ENCODE data around the gene PLEKHG3. TPM values are rescaled to one million over a fixed set of nuclear protein-coding genes. Genes with fewer than 3 reads are reported as not detected.

Gene PLEKHG3
- total and polyA plus RNA-seq, 10 of the 15 experiments (the other 5 are each of a cell fraction or from before 2014, with no cell fraction given): 0.03 to 0.73 (median 0.07) TPM; not detected in 5

- intact Hi-C loops (cut with micrococcal nuclease; ENCODE audit: unreplicated experiment) (no loop called here), in situ Hi-C loops (cut with MboI) (no loop called here)
- Histone ChIP-seq H3K4me3 (no peak overlapping the region), H3K9me3 (replicated peaks; ENCODE audit: control insufficient read depth, insufficient read depth, low read length) (no peaks in the 10 kb centered on the region; the same call in 2 of the 3 replicates), H3K36me3 (ENCODE audit: control insufficient read depth in 2 of 2, insufficient read depth in 2 of 2, low read length in 1 of 2) (no peaks in the 10 kb centered on the region), H3K27ac (ENCODE audit: control insufficient read depth, insufficient read depth) (no peak overlapping the region), H2AFZ (ENCODE audit: control insufficient read depth, low read depth, low read length) (no peak overlapping the region), H3K4me1 (ENCODE audit: control insufficient read depth, insufficient read depth, low read length) (no peaks in the 10 kb centered on the region), H4K20me1 (ENCODE audit: control insufficient read depth, insufficient read depth) (no peaks in the 10 kb centered on the region), H3K4me2 (ENCODE audit: control insufficient read depth, insufficient read depth) (no peak overlapping the region), H3K9ac (ENCODE audit: control insufficient read depth, insufficient read depth, low read length) (no peak overlapping the region), H3K27me3 (replicated peaks in 1 of 2; ENCODE audit: control insufficient read depth in 2 of 2, insufficient read depth in 2 of 2, low read length in 1 of 2) (no peaks in the 10 kb centered on the region), H3K79me2 (ENCODE audit: control insufficient read depth, insufficient read depth, low read length) (no peaks in the 10 kb centered on the region)
- no peak for ATAC-seq
- TF ChIP-seq NR2F1 (conservative IDR thresholded peaks at IDR 0.05) (no peak), HCFC1 (IDR thresholded peaks at IDR 0.05; ENCODE audit: low read length) (no peak), NFIC (IDR thresholded peaks at IDR 0.05; ENCODE audit: low read depth, low read length) (no peak), SMAD1 (IDR thresholded peaks at IDR 0.05; ENCODE audit: low read depth, partially characterized antibody) (no peak), CBX5 (IDR thresholded peaks at IDR 0.05; ENCODE audit: low read depth) (no peak)
- no peak for FAIRE-seq
- BruUV-seq (replicated peaks): no TSS peak
- no peak for DNase-seq (ENCODE audit: low read depth, low spot score)
- ChIA-PET SMC1A (ENCODE audit: uncharacterized antibody, unreplicated experiment) (interaction anchor here (0.7 kb wide), 1 partner anchor 115 kb away, joined by 3 read pairs; no protein-coding TSS in a partner anchor), CTCF (interaction anchor here (0.6 to 3.5 kb wide), 4 partner anchors 12 to 331 kb away, joined by 3 to 15 read pairs (median 9); no protein-coding TSS in a partner anchor), RAD21 (ENCODE audit: unreplicated experiment) (interaction anchor here (0.6 kb wide), 1 partner anchor 207 kb away, joined by 3 read pairs; no protein-coding TSS in a partner anchor), POLR2A (no interaction called here)
- 2% methylated on average over 3 of the region's 3 CpGs for WGBS (ENCODE audit: insufficient coverage, insufficient replicate concordance, low lambda C conversion rate, missing lambda C conversion rate)
Observed at GRCh38 chr14:64777461-64777860, 73.2 kb downstream of the PLEKHG3 start.

- Histone ChIP-seq H4K20me1 (ENCODE audit: control insufficient read depth, insufficient read depth) (no peaks in the 10 kb centered on the region), H3K27me3 (replicated peaks in 1 of 2; ENCODE audit: control insufficient read depth in 2 of 2, insufficient read depth in 2 of 2, low read length in 1 of 2) (no peaks in the 10 kb centered on the region; a peak in 1 of 4 replicates), H3K79me2 (ENCODE audit: control insufficient read depth, insufficient read depth, low read length) (no peaks in the 10 kb centered on the region), H3K4me2 (ENCODE audit: control insufficient read depth, insufficient read depth) (no peak overlapping the region), H3K36me3 (ENCODE audit: control insufficient read depth in 2 of 2, insufficient read depth in 2 of 2, low read length in 1 of 2) (no peaks in the 10 kb centered on the region), H2AFZ (ENCODE audit: control insufficient read depth, low read depth, low read length) (no peak overlapping the region), H3K4me3 (no peak overlapping the region), H3K9me3 (replicated peaks; ENCODE audit: control insufficient read depth, insufficient read depth, low read length) (no peaks in the 10 kb centered on the region; the same call in 2 of the 3 replicates), H3K27ac (ENCODE audit: control insufficient read depth, insufficient read depth) (no peak overlapping the region), H3K4me1 (ENCODE audit: control insufficient read depth, insufficient read depth, low read length) (no peaks in the 10 kb centered on the region), H3K9ac (ENCODE audit: control insufficient read depth, insufficient read depth, low read length) (no peak overlapping the region)
- CTCF ChIA-PET: interaction anchor here (0.6 to 3.5 kb wide), 3 partner anchors 17 to 332 kb away, joined by 3 to 15 read pairs (median 3); no protein-coding TSS in a partner anchor
- no peak for FAIRE-seq
- ATAC-seq: no peak
- SMC1A ChIA-PET (ENCODE audit: uncharacterized antibody, unreplicated experiment): no interaction called here
- DNase-seq (ENCODE audit: low read depth, low spot score): no peak
- POLR2A ChIA-PET: no interaction called here
- TF ChIP-seq NFYA (IDR thresholded peaks at IDR 0.05; ENCODE audit: borderline replicate concordance, low read depth, low read length): no peak
- TF ChIP-seq MEF2B (IDR thresholded peaks at IDR 0.05; ENCODE audit: partially characterized antibody, poor library complexity, severe bottlenecking): no peak
- TF ChIP-seq ZNF622 (IDR thresholded peaks at IDR 0.05): no peak
- no peak for TF ChIP-seq EZH2 (IDR thresholded peaks at IDR 0.05; ENCODE audit: borderline replicate concordance, control insufficient read depth, low read depth, low read length)
- BruUV-seq (replicated peaks): no TSS peak
- intact Hi-C loops (cut with micrococcal nuclease; ENCODE audit: unreplicated experiment): no loop called here
- RAD21 ChIA-PET (ENCODE audit: unreplicated experiment): no interaction called here
- WGBS (ENCODE audit: insufficient coverage, insufficient replicate concordance, low lambda C conversion rate, missing lambda C conversion rate): 45% methylated on average over 7 of the region's 7 CpGs
- in situ Hi-C loops (cut with MboI): no loop called here
Observed at GRCh38 chr14:64778104-64778754, 74.0 kb downstream of the PLEKHG3 start.
